Stimulated activated CD8-positive, alpha-beta memory T cell treated with anti-CD3 and anti-CD28 coated beads, Interleukin-12 subunit alpha, Interleukin-12 subunit beta, amount 100 ng/mL, for 24 hours (primary cell): ENCODE data around the gene MRRF.

ENCODE experiments used
- DNase-seq: peaks from one replicate; pipeline ENCODE4 v3.0.0-alpha.2; 2020; ENCODE audit errors: extremely low read depth

The MRRF gene

DNA sequence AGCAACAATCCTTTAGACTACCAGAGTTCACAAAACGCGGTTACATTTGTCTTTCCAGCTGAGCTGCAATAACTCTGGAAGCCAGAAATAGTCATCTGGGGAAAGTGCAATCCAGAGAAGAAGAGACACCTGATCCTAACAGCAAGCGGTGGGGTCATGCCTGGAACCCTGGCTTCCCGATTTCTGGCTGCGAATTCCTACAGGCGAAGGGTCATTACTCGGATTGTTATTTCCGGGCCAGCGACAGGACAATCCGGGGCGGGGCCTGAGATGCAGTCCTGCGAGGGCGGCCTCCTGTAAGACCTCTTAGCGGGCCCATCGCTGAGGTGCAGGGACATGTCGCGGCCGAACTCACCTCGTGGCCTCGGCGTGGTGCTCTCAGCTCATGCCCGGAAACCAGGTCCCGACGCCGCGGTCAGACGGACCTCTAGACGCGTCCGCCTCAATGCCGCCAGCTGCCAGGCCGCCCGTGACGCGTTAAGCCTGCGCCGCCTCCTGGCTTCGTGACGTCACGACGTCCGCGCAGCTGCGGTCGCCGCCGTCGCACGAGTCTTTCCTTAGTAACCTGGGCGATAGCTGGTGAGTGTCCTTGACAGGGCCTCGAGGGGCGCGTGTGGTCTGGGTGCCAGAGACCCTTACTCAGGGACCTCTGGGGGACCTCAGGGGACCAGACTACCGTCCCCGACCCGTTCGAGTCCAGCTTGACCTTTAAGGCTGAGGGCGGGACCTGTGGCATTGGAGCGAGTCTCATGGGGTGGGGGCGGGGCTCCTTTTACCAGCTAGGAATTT is at the start of gene MRRF, which contains the start of gene RBM18:
TSS of gene MRRF (plus strand) at position 523 of the 789 bp plus-strand sequence. CDS start 6,010 bp downstream, outside the sequence.
TSS of gene RBM18 (minus strand) at position 481 of the 789 bp plus-strand sequence. CDS start 3,348 bp downstream, outside the sequence.
- DNase-seq = peak; percentile 61

DNA sequence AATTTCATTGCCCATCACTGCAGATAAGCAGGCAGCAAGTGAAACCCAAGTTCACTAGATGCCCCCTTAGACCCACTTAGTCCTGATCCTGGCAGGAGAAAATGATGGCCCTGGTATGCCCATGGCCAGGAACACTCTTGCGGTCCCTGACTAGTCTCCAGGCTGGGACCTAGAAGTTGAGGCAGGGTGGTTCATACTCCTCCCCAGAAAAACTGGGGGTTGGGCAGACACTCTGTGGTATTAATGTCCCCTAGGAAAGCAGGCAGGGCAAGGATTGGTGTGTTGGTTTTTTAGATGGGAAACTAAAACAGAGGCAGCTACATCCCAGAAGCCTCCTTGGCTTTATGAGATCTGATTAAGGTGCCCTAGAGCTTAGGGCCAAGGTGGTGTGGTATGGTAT is 49.0 kb upstream of the MRRF start:
- no peak for DNase-seq

DNA sequence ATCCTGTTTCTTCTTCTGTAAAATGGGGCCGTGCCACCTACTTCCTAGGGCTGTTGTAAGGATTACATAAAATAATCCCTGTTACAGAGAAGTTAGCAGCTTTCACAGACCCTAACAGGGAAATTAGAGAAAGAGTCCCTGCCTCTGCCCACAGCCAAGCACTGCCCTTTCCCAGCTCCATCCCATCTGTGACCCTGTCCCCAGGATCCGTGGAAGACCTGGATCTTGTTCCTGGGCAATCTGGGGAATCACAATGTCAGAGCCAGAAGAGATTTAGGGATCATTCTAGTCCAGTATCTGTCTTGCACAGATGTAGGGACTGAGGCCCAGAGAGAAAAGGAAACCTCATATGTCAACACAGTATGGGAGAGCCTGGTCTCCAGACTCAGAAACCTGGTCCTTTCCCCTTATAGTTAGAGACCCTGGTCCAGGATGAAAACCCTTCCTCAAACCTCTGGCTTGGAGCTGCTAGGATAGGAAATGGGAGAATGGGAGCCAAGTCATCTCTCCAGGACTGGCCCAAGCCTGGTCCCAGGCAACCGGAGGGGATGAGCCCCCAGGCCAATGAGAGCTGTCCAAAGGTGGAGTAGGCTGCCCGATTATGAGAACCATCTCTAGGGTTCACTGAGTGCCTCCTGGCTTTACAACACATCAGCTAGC is 48.4 kb upstream of the MRRF start:
- DNase-seq = no peak

DNA sequence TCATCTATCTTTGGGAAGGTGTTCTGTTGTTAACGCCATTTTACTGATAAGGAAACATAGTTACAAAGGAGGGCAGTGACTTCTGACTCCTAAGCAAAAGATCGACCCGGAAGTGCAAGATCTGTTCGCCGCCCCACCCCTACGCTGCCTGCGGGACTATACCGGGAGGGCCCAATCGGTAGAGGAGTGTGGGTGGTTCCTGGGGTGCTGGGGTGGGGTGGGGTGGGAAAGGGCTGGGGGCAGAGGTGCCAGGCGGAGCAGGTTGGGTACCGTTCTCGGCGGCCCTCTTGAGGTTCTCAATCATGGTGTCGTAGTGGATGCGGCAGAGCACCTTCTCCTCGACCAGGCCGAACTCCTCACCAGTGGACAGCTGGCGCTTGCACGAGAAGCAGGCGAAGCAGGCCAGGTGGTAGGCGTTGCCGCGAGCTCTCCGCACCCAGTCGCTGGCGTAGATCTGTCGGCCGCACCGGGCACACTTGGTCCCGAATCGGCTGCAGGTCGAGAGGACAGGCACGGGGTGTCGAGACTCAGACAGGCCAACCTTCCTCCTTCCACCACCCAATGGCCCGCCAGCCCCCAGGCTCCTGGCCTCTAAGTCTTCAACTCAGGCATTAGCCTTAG is 47.8 kb upstream of the MRRF start:
- no peak for DNase-seq

GRCh38 chr9:122217640-122218039 is 47.0 kb upstream of the MRRF start:
- no peak for DNase-seq

DNA sequence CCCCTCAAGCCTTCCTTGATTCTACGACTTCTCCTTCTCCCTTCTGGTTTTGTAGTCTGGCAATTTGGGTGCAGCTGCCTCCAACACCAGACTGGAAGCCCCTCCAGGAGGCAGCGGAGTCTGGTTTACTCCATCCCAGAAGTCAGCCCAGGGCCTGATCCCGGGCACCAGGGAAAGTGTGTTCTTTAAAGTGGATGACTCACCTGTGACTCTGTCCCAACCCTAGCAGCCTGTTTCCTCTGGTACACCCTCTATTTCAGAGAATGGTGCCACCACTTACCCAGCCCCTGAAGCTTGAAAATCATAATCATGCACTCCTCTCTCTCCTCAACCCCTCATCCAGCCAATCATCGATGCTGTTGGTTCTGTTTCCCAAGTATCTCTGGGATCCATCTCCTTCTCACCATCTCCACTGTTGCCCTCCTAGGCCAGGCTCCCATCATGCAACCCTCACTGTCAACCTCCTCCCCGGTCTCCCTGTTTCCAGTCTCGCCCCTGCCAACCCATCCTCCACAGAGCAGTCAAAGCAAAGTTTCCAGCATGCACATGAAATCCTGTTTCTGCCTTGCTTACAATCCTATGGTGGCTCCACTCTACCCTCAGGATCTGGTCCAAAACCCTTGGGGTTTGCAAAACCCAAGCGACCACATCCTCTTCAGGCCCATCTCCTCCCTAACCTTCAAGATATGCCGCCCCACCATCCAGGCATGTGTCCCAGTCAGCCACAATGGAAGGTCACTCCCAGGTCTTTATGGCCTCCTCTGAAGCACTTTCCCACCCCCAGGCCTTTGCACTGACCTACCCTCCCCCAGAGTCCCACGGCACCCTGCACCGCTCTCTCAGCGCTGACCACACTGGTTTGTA is 46.4 kb upstream of the MRRF start:
- DNase-seq = no peak

- no peak for DNase-seq
Measured at GRCh38 chr9:122218935-122219855, 45.5 kb upstream of the MRRF start.

DNA sequence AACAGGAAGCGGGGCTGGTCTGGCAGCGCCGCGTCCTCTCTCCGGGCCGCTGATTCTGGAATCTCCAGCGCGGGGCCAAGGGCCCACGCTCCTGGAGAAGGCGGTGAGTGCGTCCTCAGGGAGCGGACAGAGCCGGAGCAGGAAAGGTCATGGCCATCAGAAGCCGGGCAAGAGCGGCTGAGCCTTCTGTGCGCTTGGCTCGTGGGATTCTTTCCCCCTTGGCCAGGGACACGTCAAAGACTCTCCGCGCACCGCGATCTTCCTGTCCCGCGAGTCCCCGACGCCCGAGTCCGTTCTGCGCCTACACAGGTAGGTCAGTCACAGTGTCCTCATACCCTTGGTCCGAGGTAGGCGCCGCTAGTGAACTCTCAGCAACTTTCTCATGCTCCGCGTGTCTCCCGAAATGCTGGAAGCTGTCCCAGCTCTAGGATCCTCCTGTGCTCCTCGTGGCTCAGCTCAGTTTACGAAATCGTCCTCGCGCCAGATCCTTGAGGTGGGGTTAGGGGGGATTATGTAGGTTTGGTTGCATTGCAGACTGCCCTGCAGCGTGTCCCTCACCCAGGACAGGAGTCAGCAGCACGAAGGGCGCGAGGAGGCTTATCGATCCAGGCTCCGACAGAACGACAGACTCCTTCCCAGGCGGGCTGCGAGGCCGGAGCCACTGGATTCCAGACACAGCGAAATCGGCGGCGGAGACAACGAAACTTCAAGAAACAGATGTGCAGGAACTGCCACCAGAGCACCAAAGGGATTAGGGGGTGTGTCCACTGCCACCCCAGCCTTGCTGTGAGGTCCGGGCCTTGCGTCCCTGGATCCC is 44.6 kb upstream of the MRRF start:
- no peak for DNase-seq

DNA sequence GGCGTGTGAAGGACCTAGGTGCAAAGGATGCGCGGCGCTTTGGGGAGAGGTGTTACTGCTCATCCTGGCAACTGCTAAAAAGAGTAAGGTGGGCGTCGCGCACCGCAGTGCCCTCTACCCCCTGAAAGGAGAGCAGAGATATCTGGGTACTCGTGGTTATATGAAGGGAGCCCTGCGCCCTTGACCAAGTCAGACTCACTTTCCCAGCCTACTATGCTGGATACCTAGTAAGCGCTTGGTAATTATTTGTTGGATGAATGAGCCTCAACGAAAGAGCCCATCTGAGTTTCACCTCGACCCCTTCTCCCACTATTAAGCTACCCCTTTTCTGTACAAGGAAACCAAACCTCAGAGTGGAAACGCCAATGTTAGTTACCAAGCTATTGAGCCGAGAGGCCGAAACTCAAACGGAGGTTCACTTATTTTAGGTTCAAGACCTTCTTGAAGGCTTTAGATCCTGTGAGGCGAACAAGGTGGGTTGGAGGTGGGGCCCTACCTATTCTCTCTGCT is 44.0 kb upstream of the MRRF start:
- no peak for DNase-seq

GRCh38 chr9:122221183-122221811 is 43.4 kb upstream of the MRRF start:
- DNase-seq = no peak

GRCh38 chr9:122222791-122223190 is 41.9 kb upstream of the MRRF start:
- no peak for DNase-seq

- no peak for DNase-seq
Measured at GRCh38 chr9:122223435-122223834, 41.2 kb upstream of the MRRF start.

DNA sequence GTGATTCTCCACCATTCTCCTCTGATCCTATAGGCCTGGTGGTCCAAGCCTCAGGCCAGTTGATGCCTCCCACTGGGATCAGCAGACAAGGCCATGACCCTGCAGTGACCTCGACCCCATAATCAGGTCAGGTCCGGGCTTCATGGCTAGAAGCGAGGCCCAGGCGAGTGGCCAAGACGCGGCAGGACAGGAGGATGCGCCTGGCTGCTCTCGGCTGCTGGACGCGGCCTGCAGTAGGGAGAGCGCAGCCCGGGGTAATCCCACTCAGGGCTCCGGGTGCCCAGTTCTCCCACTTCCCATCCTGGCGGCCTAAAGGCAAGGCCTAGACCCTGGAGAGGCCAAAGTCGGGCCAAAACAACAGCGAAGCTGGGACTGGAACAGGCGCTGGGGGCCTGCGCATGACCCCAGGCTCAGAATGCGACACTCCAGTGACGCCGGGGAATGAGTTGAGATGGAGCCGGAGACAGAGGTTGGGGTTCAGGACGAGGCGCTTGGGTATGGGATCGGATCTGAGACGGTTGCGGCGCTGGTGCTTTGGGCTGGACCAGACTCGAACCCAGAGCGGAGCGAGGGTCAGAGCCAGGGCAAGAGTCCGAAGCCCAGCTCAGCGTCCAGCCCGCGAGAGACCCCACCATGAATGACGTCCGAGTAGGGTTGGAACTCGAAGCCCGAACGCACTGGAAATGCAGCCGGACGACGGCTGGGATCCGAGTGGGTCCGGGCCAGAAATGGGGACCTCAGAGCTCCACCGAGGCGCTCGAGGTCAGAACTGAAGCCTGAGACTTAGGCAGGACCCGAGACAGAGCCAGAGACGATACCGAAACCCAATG is 39.2 kb upstream of the MRRF start:
- DNase-seq = no peak

GRCh38 chr9:122226142-122226757 is 38.4 kb upstream of the MRRF start:
- no peak for DNase-seq

DNA sequence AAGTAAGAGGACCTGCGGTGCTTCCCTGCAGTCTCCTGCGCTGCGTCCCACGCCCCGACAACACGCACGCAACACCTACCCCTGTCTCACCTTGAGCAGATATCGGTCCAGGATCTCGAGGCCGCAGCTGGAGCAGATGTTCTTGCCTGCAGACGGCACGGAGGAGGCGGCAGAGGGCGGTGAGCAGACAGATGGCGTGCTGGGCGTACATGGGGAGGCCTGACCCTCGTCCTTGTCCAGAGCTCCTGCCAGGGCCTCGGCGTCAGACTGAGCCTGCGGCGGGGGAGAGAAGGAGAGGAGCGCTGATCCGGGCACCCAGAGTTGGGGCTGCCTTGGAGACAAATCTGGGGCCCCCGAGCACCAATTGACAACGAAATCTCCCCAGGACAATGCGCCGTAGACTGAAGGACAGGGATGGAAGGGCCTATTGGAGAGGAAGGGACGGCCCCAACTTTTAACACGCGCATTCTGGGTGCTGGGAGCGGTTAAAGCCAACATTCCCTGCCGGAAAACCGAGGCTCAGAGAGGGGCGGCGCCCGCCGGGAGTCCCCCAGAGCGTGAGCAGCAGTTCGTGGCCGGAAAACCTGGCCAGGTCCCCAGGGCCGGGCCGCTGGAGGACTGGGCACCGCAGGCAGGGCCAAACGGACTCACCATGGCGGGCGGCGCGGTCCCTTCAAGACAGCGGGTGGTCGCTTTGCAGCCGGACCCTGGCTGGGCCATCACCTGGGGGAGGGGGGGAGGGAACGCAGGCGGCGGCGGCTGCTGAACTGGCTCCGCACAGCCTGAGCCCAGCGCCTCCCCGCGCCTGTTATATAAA is 37.7 kb upstream of the MRRF start:
- DNase-seq = no peak

GRCh38 chr9:122227575-122227900 is 37.1 kb upstream of the MRRF start:
- DNase-seq = no peak

DNA sequence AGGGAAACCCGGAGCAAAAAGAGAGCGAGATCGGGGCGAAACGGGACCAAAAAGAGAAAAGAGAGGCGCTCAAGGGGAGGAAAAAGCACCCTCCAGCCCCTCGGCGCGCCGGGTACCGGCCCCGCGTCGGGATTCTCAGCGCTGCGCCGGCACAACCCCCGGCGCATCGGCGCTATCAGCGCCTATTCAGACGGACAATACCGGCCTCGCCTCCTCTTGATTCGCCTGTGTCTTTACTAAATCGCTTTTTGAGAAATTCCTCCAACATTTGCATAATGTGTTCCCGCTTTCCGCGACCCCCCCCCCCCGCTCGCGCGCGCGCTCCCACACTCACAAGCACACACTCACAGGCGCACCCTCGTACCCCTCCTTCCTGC is 36.5 kb upstream of the MRRF start:
- no peak for DNase-seq
